GM21717 (cell line): ENCODE data around the gene TCF7L2.

Experiments
- ATAC-seq: cut with Tn5 transposase; IDR thresholded peaks from one replicate; pipeline ENCODE4 v1.9.1; 2021; ENCODE audit warnings: mild to moderate bottlenecking, moderate library complexity; ENCODE audit not compliant: unreplicated experiment

TCF7L2 gene

GRCh38 chr10:113171662-113172061, 221.6 kb downstream of the TCF7L2 start:
- no peak for ATAC-seq

- no peak for ATAC-seq
Observed at GRCh38 chr10:113175176-113175575, 225.1 kb downstream of the TCF7L2 start.

- ATAC-seq = no peak
Observed at GRCh38 chr10:113175756-113176651, 226.0 kb downstream of the TCF7L2 start.

- no peak for ATAC-seq
Observed at GRCh38 chr10:113176652-113177155, 226.7 kb downstream of the TCF7L2 start.

- ATAC-seq = no peak
Observed at GRCh38 chr10:113177156-113177935, 227.3 kb downstream of the TCF7L2 start.

- ATAC-seq = no peak
Observed at GRCh38 chr10:113177936-113178335, 227.9 kb downstream of the TCF7L2 start.

- ATAC-seq = no peak
Observed at GRCh38 chr10:113178771-113179170, 228.7 kb downstream of the TCF7L2 start.

GRCh38 chr10:113179265-113179664, 229.2 kb downstream of the TCF7L2 start:
- no peak for ATAC-seq

- ATAC-seq = no peak
Observed at GRCh38 chr10:113179966-113180365, 229.9 kb downstream of the TCF7L2 start.

GRCh38 chr10:113180401-113181154, 230.5 kb downstream of the TCF7L2 start:
- ATAC-seq = no peak

- no peak for ATAC-seq
Observed at GRCh38 chr10:113182154-113182553, 232.1 kb downstream of the TCF7L2 start.

- ATAC-seq = no peak
Observed at GRCh38 chr10:113183573-113183972, 233.5 kb downstream of the TCF7L2 start.

GRCh38 chr10:113187063-113187777, 237.2 kb downstream of the TCF7L2 start:
- no peak for ATAC-seq

- ATAC-seq = no peak
Observed at GRCh38 chr10:113199459-113199858, 249.4 kb downstream of the TCF7L2 start.

GRCh38 chr10:113202011-113202410, 252.0 kb downstream of the TCF7L2 start:
- ATAC-seq = no peak

- ATAC-seq = no peak
Observed at GRCh38 chr10:113207924-113208323, 257.9 kb downstream of the TCF7L2 start.

GRCh38 chr10:113213035-113213434, 263.0 kb downstream of the TCF7L2 start:
- ATAC-seq = no peak

GRCh38 chr10:113214331-113214730, 264.3 kb downstream of the TCF7L2 start:
- no peak for ATAC-seq

- ATAC-seq = no peak
Observed at GRCh38 chr10:113216102-113216501, 266.1 kb downstream of the TCF7L2 start.
